Spinal cord (tissue), 10 donors: Measurements from ENCODE around the gene BMPER. TPM values are rescaled to one million over a fixed set of nuclear protein-coding genes. Genes with fewer than 3 reads are reported as not detected.

Source experiments
- DNase-seq, 6 donors: peaks; one replicate each; pipeline versions ENCODE4 v3.0.0 to v3.0.0-alpha.2; 2013 to 2015; ENCODE audit warnings: low spot score in 6 of 6, low read depth in 4 of 6
- H3K27ac ChIP-seq: one replicate; pipeline ENCODE4 v1.5.1; 2013; ENCODE audit warnings: low read depth, low read length, control low read depth
- H3K27me3 ChIP-seq: one replicate; pipeline ENCODE4 v1.6.1; 2013; ENCODE audit warnings: low read length; ENCODE audit not compliant: control insufficient read depth, insufficient read depth
- H3K36me3 ChIP-seq: one replicate; pipeline ENCODE4 v1.6.1; 2013; ENCODE audit warnings: low read length; ENCODE audit not compliant: control insufficient read depth, insufficient read depth
- H3K4me1 ChIP-seq: one replicate; pipeline ENCODE4 v1.6.1; 2013; ENCODE audit warnings: low read length; ENCODE audit not compliant: control insufficient read depth, insufficient read depth
- H3K4me3 ChIP-seq: one replicate; pipeline ENCODE4 v1.5.1; 2013; ENCODE audit warnings: low read depth, low read length, control low read depth
- H3K9me3 ChIP-seq: one replicate; pipeline ENCODE4 v1.6.1; 2013; ENCODE audit warnings: low read length; ENCODE audit not compliant: control insufficient read depth, insufficient read depth
- WGBS: methylation state at CpG from one replicate; pipeline ENCODE4 v1.1.5; 2013; ENCODE audit warnings: missing lambda C conversion rate; ENCODE audit not compliant: insufficient coverage; 5-methylcytosine and 5-hydroxymethylcytosine counted together
- polyA plus RNA-seq, 2 donors: library from polyadenylated mRNA; unstranded; fragments of 120-200 nt; gene quantifications; one replicate each; pipeline ENCODE4 v1.2.1, GENCODE V29; 2013; ENCODE audit not compliant: insufficient read length in 2 of 2
- total RNA-seq, 2 donors: library from RNA; depleted of rRNA in 1 of 2; stranded (reverse); fragments of 120-200 nt in 1 of 2; fragments of >200 nt in 1 of 2; gene quantifications; one replicate each; pipeline versions ENCODE4 v1.2.3 to v1.2.4, GENCODE V29; 2013 to 2014
- donor health status: healthy.

BMPER gene
- total and polyA plus RNA-seq, 4 donors: 16.8 to 36.3 (median 29.1) TPM

GRCh38 chr7:33903791-33904680, 1.3 kb upstream of the BMPER start:
- 1% methylated on average over 34 of the region's 56 CpGs for WGBS
- peak overlapping the region; percentile 70 for H3K27ac ChIP-seq

GRCh38 chr7:33904681-33905388, 504 bp upstream of the BMPER start:
- DNase-seq: peak in 5 of 6 donors; percentile 17 to 82 (median 38)
- Histone ChIP-seq H3K36me3 (no peaks in the 10 kb centered on the region), H3K27ac (peak overlapping the region; percentile 70), H3K9me3 (no peaks in the 10 kb centered on the region), H3K4me3 (peak overlapping the region; percentile 76), H3K27me3 (peaks cover 6% of the 10 kb centered on the region), H3K4me1 (peaks cover 17% of the 10 kb centered on the region)
- under 1% methylated on average over 60 of the region's 65 CpGs for WGBS

More at GRCh38 chr7:33903791-33904680, 1.3 kb upstream of the BMPER start:
- H3K27me3 ChIP-seq: peaks cover 6% of the 10 kb centered on the region
- DNase-seq: peak; percentile 21 to 83 (median 52)
- no peaks in the 10 kb centered on the region for H3K9me3 ChIP-seq
- H3K36me3 ChIP-seq: no peaks in the 10 kb centered on the region
- peaks cover 17% of the 10 kb centered on the region for H3K4me1 ChIP-seq
- H3K4me3 ChIP-seq: peak overlapping the region; percentile 76

GRCh38 chr7:33906697-33907096, 1.4 kb downstream of the BMPER start:
- Histone ChIP-seq H3K9me3 (no peaks in the 10 kb centered on the region), H3K4me3 (no peak overlapping the region), H3K4me1 (peaks cover 17% of the 10 kb centered on the region), H3K36me3 (no peaks in the 10 kb centered on the region), H3K27me3 (peaks cover 6% of the 10 kb centered on the region), H3K27ac (no peak overlapping the region)
- DNase-seq: peak in 1 of 6 donors; percentile 11

GRCh38 chr7:33907625-33908024, 2.3 kb downstream of the BMPER start:
- Histone ChIP-seq H3K4me1 (peaks cover 17% of the 10 kb centered on the region), H3K27ac (no peak overlapping the region), H3K4me3 (no peak overlapping the region), H3K36me3 (no peaks in the 10 kb centered on the region), H3K27me3 (peaks cover 6% of the 10 kb centered on the region), H3K9me3 (no peaks in the 10 kb centered on the region)
- DNase-seq: no peak
- 89% methylated on average over 3 of the region's 5 CpGs for WGBS

GRCh38 chr7:33909318-33909717, 4.0 kb downstream of the BMPER start:
- Histone ChIP-seq H3K9me3 (no peaks in the 10 kb centered on the region), H3K4me1 (peaks cover 10% of the 10 kb centered on the region), H3K36me3 (no peaks in the 10 kb centered on the region), H3K27me3 (peaks cover 3% of the 10 kb centered on the region), H3K27ac (no peak overlapping the region), H3K4me3 (no peak overlapping the region)
- WGBS: 79% methylated on average over 2 of the region's 5 CpGs
- DNase-seq: no peak

GRCh38 chr7:33909755-33910154, 4.4 kb downstream of the BMPER start:
- Histone ChIP-seq H3K27me3 (peaks cover 3% of the 10 kb centered on the region), H3K27ac (no peak overlapping the region), H3K4me1 (peaks cover 6% of the 10 kb centered on the region), H3K36me3 (no peaks in the 10 kb centered on the region), H3K9me3 (no peaks in the 10 kb centered on the region), H3K4me3 (no peak overlapping the region)
- DNase-seq: no peak
- WGBS: 60% methylated on average over 1 of the region's 2 CpGs

GRCh38 chr7:33910756-33911155, 5.4 kb downstream of the BMPER start:
- WGBS: no CpG with 5 or more reads among the region's 2 CpGs
- Histone ChIP-seq H3K36me3 (no peaks in the 10 kb centered on the region), H3K27ac (no peak overlapping the region), H3K4me3 (no peak overlapping the region), H3K27me3 (no peaks in the 10 kb centered on the region), H3K4me1 (peaks cover 1% of the 10 kb centered on the region), H3K9me3 (no peaks in the 10 kb centered on the region)
- DNase-seq: no peak

- 85% methylated on average over 5 of the region's 5 CpGs for WGBS
- H3K27ac ChIP-seq: no peak overlapping the region
- H3K36me3 ChIP-seq: no peaks in the 10 kb centered on the region
- H3K9me3 ChIP-seq: no peaks in the 10 kb centered on the region
- DNase-seq: no peak
- no peak overlapping the region for H3K4me3 ChIP-seq
- H3K4me1 ChIP-seq: no peaks in the 10 kb centered on the region
- H3K27me3 ChIP-seq: no peaks in the 10 kb centered on the region
Observed at GRCh38 chr7:33916357-33917081, 11.2 kb downstream of the BMPER start.

- WGBS: 100% methylated on average over 1 of the region's 3 CpGs
- H3K4me1 ChIP-seq: no peaks in the 10 kb centered on the region
- DNase-seq: no peak
- no peaks in the 10 kb centered on the region for H3K36me3 ChIP-seq
- no peak overlapping the region for H3K4me3 ChIP-seq
- H3K9me3 ChIP-seq: no peaks in the 10 kb centered on the region
- no peaks in the 10 kb centered on the region for H3K27me3 ChIP-seq
- H3K27ac ChIP-seq: no peak overlapping the region
Observed at GRCh38 chr7:33917661-33918060, 12.3 kb downstream of the BMPER start.
